OCI-LY1 (cell line): ENCODE results near the gene COX6B1.
"Not testable (repeated sequence)": the region's sequence is repeated elsewhere in the genome, so short reads cannot be mapped to it uniquely, and the experiment has no call there.

ENCODE experiments used
- H2AFZ ChIP-seq: fragments of 200-600 bp; sonication (generic), shearing (Covaris generic); 2 replicates; pipeline ENCODE4 v1.6.0; 2014; ENCODE audit warnings: antibody characterized with exemption, mild to moderate bottlenecking, low read length
- H3F3A ChIP-seq: fragments of 200-600 bp; sonication (generic), shearing (Covaris generic); 2 replicates; pipeline ENCODE4 v1.6.0; 2014; ENCODE audit warnings: mild to moderate bottlenecking, antibody characterized with exemption, low read length, moderate library complexity; ENCODE audit not compliant: insufficient read depth
- H3K27ac ChIP-seq: fragments of 200-600 bp; sonication (generic); 2 replicates; pipeline ENCODE4 v1.5.1; 2014; ENCODE audit warnings: low read length, mixed run types, mild to moderate bottlenecking, low read depth; ENCODE audit not compliant: poor library complexity, severe bottlenecking
- H3K27me3 ChIP-seq: fragments of 200-600 bp; sonication (generic); 2 replicates; pipeline ENCODE4 v1.6.0; 2014; ENCODE audit warnings: antibody characterized with exemption, mild to moderate bottlenecking, low read length, moderate library complexity; ENCODE audit not compliant: insufficient read depth
- H3K36me3 ChIP-seq: fragments of 200-600 bp; sonication (generic); 2 replicates; pipeline ENCODE4 v1.6.1; 2014; ENCODE audit warnings: mild to moderate bottlenecking, antibody characterized with exemption, low read length, moderate library complexity, mixed read lengths; ENCODE audit not compliant: insufficient read depth
- H3K4me1 ChIP-seq: fragments of 200-600 bp; sonication (generic); 2 replicates; pipeline ENCODE4 v1.5.1; 2014; ENCODE audit warnings: mild to moderate bottlenecking, low read length, moderate library complexity; ENCODE audit not compliant: insufficient read depth, severe bottlenecking
- H3K4me2 ChIP-seq: fragments of 200-600 bp; sonication (generic), shearing (Covaris generic); 2 replicates; pipeline ENCODE4 v1.6.1; 2014; ENCODE audit warnings: low read length
- H3K4me3 ChIP-seq: fragments of 200-600 bp; sonication (generic); 2 replicates; pipeline ENCODE4 v1.5.1; 2014; ENCODE audit warnings: low read length, low read depth, mild to moderate bottlenecking, mixed read lengths; ENCODE audit not compliant: poor library complexity, severe bottlenecking
- H3K79me2 ChIP-seq: fragments of 200-600 bp; shearing (Covaris generic); 2 replicates; pipeline ENCODE4 v1.6.1; 2016; ENCODE audit warnings: mixed run types, low read length, mixed read lengths; ENCODE audit not compliant: insufficient read depth
- H3K9ac ChIP-seq: fragments of 200-600 bp; sonication (generic), shearing (Covaris generic); 2 replicates; pipeline ENCODE4 v1.6.1; 2014; ENCODE audit warnings: mild to moderate bottlenecking, low read length, mixed read lengths
- H3K9me2 ChIP-seq: fragments of 200-600 bp; sonication (generic), shearing (Covaris generic); 2 replicates; pipeline ENCODE4 v1.6.1; 2014; ENCODE audit warnings: low read depth, mild to moderate bottlenecking, low read length, mixed read lengths
- H3K9me3 ChIP-seq: fragments of 200-600 bp; shearing (Covaris generic); 2 replicates; pipeline ENCODE4 v1.6.1; 2014; ENCODE audit warnings: low read length, mixed read lengths
- H4K20me1 ChIP-seq: fragments of 200-600 bp; sonication (generic), shearing (Covaris generic); 2 replicates; pipeline ENCODE4 v1.6.0; 2016; ENCODE audit warnings: mild to moderate bottlenecking, low read length; ENCODE audit not compliant: insufficient read depth
- CTCF ChIP-seq: fragments of 200-600 bp; sonication (generic), shearing (Covaris generic); IDR thresholded peaks from 2 replicates; pipeline ENCODE4 v1.5.1; 2017; ENCODE audit warnings: mild to moderate bottlenecking, antibody characterized with exemption, low read length, moderate library complexity, mixed read lengths
- EZH2 ChIP-seq: fragments of 200-600 bp; sonication (generic), shearing (Covaris generic); IDR thresholded peaks from 2 replicates; pipeline ENCODE4 v1.8.0; 2017; ENCODE audit warnings: borderline replicate concordance, mixed run types, mild to moderate bottlenecking, antibody characterized with exemption, low read length, moderate library complexity, mixed read lengths

Gene COX6B1, protein sequence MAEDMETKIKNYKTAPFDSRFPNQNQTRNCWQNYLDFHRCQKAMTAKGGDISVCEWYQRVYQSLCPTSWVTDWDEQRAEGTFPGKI

DNA sequence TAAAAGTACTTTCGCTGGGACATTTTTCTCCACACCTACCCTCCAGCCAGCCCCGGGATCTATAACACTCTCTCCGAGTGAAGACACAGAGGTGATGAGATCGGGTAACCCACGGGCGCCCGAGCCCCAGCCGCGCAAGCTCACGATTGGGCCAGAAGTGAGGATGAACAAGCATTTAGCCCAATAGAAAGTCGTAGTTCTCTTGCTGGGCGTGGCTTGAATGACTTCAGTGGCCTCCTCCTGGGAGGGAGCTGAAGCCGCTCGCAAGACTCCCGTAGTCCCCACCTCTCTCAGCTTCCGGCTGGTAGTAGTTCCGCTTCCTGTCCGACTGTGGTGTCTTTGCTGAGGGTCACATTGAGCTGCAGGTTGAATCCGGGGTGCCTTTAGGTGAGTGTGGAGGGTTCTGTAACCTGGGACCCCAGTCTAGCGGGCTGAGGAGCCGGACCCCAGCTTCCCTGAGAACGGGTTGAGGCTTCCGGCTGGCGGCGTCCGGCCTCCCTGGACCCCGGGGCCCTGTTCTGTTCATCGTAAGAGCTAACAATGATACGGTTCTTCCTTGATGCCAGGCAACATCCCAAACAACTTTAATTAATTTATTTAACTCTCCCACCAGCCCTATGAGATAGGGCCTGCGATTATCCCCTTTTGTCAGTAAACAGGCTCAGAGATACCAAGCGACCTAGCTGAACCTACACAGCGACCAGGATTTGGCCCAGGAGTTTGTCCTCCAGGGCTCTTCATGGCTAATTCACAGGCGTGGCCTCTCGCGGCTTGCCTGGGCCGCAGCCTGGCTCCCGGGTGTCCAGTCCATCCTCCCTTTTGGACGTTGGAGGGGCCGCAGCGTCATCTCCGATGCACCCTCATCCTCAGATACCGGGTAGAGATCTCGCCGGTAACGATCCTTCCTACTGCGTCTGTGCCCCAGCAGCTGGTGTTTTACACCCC lies at the start of gene COX6B1:
COX6B1 (plus strand) TSS at position 307 of the 945 bp plus-strand sequence. CDS start 2,921 bp downstream, outside the sequence.
- Histone ChIP-seq H3K9me3 (no peaks in the 10 kb centered on the region), H3K4me1 (peaks cover 33% of the 10 kb centered on the region), H3K27ac (peak within 1 kb of the TSS; percentile 28), H3K4me2 (peak within 1 kb of the TSS; percentile 98), H3K79me2 (peaks cover 24% of the 10 kb centered on the region), H3K27me3 (no peaks in the 10 kb centered on the region), H3F3A (peaks cover 4% of the 10 kb centered on the region; the same call in 1 of the 2 replicates), H3K4me3 (peak within 1 kb of the TSS; percentile 91), H4K20me1 (no peaks in the 10 kb centered on the region), H3K9me2 (no peaks in the 10 kb centered on the region), H3K9ac (peak within 1 kb of the TSS; percentile 84), H2AFZ (no peak within 1 kb of the TSS), H3K36me3 (peaks cover 19% of the 10 kb centered on the region)
- TF ChIP-seq CTCF: no peak
- TF ChIP-seq EZH2: no peak

DNA sequence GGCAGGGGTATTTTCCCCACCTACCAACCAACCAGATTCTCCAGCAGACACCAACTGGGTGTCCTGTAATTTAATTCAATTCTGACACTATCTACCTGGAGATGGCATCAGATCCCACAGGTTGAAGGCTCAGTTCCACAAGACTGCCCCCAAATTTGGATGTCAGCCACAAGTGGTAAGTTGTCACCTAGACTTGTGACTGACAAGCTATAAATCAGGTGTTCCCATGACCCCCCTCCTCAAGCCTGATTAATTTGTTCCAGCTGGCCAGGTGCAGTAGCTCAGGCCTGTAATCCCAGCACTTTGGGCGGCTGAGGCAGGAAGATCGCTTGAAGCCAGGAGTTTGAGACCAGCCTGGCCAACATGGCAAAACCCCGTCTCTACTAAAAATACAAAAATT lies 46.2 kb upstream of the COX6B1 start:
- no peaks in the 10 kb centered on the region for H4K20me1 ChIP-seq
- TF ChIP-seq CTCF: no peak
- no peak for TF ChIP-seq EZH2
- H3K36me3 ChIP-seq: no peaks in the 10 kb centered on the region
- no peaks in the 10 kb centered on the region for H3K79me2 ChIP-seq
- H3K27ac ChIP-seq: no peak overlapping the region
- no peak overlapping the region for H3K4me2 ChIP-seq
- no peaks in the 10 kb centered on the region for H3K27me3 ChIP-seq
- no peaks in the 10 kb centered on the region for H3K9me2 ChIP-seq
- no peaks in the 10 kb centered on the region for H3F3A ChIP-seq
- H3K4me3 ChIP-seq: no peak overlapping the region
- no peaks in the 10 kb centered on the region for H3K4me1 ChIP-seq
- H3K9ac ChIP-seq: no peak overlapping the region
- H3K9me3 ChIP-seq: no peaks in the 10 kb centered on the region
- H2AFZ ChIP-seq: no peak overlapping the region

- not testable (repeated sequence) for H3K27ac ChIP-seq, H4K20me1 ChIP-seq, H3K9me3 ChIP-seq, H3K4me2 ChIP-seq, H3K27me3 ChIP-seq, H3K4me1 ChIP-seq, H3K9ac ChIP-seq, H2AFZ ChIP-seq, H3K4me3 ChIP-seq, H3F3A ChIP-seq, H3K36me3 ChIP-seq, H3K79me2 ChIP-seq, H3K9me2 ChIP-seq
Observed at GRCh38 chr19:35604436-35604835, 43.7 kb upstream of the COX6B1 start.

- not testable (repeated sequence) for H3K9me3 ChIP-seq, H3F3A ChIP-seq, H4K20me1 ChIP-seq, H3K36me3 ChIP-seq, H3K4me3 ChIP-seq, H3K4me2 ChIP-seq, H3K79me2 ChIP-seq, H3K9me2 ChIP-seq, H3K27me3 ChIP-seq, H3K9ac ChIP-seq, H3K27ac ChIP-seq, H2AFZ ChIP-seq
- peaks cover 22% of the 10 kb centered on the region for H3K4me1 ChIP-seq
Observed at GRCh38 chr19:35607170-35607569, 41.0 kb upstream of the COX6B1 start.
